ENCODE measurements around the gene PLAC9.

The PLAC9 gene

DNA sequence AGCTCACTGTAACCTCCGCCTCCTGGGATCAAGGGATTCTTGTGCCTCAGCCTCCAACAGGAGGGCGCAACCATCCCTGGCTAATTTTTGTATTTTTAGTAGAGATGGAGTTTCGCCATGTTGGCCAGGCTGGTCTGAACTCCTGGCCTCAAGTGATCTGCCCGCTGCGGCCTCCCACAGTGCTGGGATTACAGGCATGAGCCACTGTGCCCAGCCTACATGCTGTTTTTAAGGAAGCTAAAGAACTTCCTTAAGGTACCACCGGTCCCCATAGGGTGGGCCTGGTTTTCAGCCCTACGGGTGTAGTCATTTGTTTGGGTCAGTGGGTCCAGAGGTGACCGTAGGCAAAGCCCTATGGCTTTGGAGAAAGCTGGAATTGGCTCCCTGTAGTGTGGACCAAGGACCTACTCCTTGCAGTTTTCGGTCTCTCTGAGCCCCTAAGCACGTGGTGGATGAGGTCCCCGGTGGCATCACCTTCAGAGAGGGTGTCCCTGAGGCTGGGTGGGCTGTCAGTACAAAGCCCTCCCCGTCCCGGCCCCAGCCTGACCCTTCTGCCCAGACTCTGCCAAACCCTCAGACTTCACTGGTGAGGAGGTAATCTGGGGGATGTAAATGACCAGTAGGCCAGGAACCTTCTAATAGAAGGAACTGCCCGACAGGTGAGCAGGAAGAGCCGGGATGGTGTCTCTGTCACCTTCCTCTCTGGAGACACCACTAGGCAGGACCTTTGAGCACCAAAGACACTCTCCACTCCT is 42.3 kb downstream of the PLAC9 start:
- no peak for FAIRE-seq
- no peak for DNase-seq (ENCODE audit: insufficient read length)
- TF ChIP-seq POLR2A (IDR thresholded peaks at IDR 0.05; ENCODE audit: low read depth, low read length) (no peak), TAF1 (IDR thresholded peaks at IDR 0.05; ENCODE audit: borderline replicate concordance, low read depth, low read length) (no peak), POLR2AphosphoS5 (IDR thresholded peaks at IDR 0.05; ENCODE audit: low read depth, low read length) (no peak)

DNA sequence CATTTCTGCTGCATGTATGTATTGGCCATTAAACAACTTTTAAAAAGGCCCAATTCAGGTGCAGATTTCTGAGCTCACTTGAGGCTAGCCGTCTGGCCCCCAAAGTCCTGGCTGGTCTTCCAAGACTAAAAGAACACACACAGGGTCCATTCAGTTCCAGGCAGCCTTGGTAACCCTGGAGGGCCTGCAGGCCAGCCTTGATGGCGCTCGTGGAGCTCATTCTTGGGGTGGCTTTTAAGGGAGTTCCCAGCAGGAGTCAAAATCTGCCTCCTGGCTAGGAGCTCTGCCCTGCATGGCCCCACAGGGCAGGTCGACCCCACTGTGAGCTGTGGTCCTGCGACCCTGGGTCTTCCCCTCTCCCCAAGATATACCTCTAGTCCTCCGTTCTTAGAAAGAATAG is 44.0 kb downstream of the PLAC9 start:
- no peak for DNase-seq (ENCODE audit: insufficient read length)
- FAIRE-seq, result no peak
- no peak for TF ChIP-seq POLR2A (IDR thresholded peaks at IDR 0.05; ENCODE audit: low read depth, low read length)
- TF ChIP-seq TAF1 (IDR thresholded peaks at IDR 0.05; ENCODE audit: borderline replicate concordance, low read depth, low read length), result no peak
- TF ChIP-seq POLR2AphosphoS5 (IDR thresholded peaks at IDR 0.05; ENCODE audit: low read depth, low read length), result no peak

- FAIRE-seq, result no peak
- TF ChIP-seq POLR2AphosphoS5 (IDR thresholded peaks at IDR 0.05; ENCODE audit: low read depth, low read length) (no peak), TAF1 (IDR thresholded peaks at IDR 0.05; ENCODE audit: borderline replicate concordance, low read depth, low read length) (no peak), POLR2A (IDR thresholded peaks at IDR 0.05; ENCODE audit: low read depth, low read length) (no peak)
- no peak for DNase-seq (ENCODE audit: insufficient read length)
These were observed 45.5 kb downstream of the PLAC9 start for GRCh38 chr10:80177781-80178636.

DNA sequence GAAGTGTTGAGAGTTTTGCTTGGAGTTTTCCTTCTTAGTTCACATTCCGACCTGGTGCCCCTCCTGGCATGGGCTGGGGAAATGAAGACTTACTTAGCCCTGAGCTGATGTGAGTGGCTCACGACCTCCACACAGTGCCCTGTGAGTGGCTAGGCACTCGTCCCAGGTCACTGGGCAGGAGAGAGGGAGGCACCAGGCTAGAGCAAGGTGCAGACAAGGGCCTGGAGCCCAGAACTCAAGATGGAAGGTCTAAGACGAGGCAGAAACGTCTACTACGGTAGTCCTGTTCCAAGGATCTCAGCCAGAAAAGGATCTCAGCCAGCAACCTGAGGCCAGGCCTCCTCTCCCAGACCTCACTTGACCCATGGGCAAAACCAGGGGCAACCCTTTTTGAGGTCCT is 50.5 kb downstream of the PLAC9 start:
- no peak for DNase-seq (ENCODE audit: insufficient read length)
- FAIRE-seq, result no peak
- no peak for TF ChIP-seq TAF1 (IDR thresholded peaks at IDR 0.05; ENCODE audit: borderline replicate concordance, low read depth, low read length)
- TF ChIP-seq POLR2A (IDR thresholded peaks at IDR 0.05; ENCODE audit: low read depth, low read length), result no peak
- TF ChIP-seq POLR2AphosphoS5 (IDR thresholded peaks at IDR 0.05; ENCODE audit: low read depth, low read length), result no peak

DNA sequence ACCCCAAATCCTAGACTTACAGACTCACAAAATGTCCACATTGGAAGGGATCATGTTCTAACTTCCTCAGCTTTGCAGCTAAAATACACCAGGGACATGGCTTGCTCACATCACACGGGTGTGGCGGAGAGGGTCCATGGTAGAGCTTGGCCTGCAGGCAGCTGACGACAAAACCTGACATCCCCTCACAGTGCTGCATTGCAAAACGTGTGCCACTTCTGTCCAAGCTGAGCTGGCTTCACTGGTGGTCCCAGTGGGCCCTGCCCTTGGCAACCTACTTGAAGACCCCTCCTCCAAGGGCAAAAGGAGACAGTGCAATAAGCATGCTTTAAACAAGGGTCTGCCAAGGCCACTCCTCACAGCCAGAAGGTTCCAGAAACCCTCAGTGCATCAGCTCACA is 50.9 kb downstream of the PLAC9 start:
- DNase-seq (ENCODE audit: insufficient read length) (no peak), FAIRE-seq (no peak)
- no peak for TF ChIP-seq POLR2AphosphoS5 (IDR thresholded peaks at IDR 0.05; ENCODE audit: low read depth, low read length)
- no peak for TF ChIP-seq TAF1 (IDR thresholded peaks at IDR 0.05; ENCODE audit: borderline replicate concordance, low read depth, low read length)
- TF ChIP-seq POLR2A (IDR thresholded peaks at IDR 0.05; ENCODE audit: low read depth, low read length), result no peak

DNA sequence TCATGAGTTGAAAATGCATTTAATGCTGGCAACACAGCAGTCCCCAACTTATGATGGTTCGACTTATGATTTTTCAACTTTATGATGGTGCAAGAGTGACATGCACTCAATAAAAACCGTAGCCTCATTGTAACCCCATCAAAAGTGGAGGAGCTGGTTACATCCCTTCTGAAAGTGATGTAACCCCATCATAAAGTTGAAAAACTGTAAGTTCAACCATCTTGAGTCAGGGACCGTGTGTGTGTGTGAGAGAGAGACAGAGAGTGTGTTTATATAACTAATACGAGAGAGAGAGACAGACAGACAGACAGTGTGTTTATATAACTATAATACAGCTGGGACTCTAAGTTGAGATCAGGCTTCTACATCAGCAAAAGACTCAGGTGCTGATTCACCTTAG is 51.8 kb downstream of the PLAC9 start:
- FAIRE-seq (no peak), DNase-seq (ENCODE audit: insufficient read length) (no peak)
- TF ChIP-seq POLR2A (IDR thresholded peaks at IDR 0.05; ENCODE audit: low read depth, low read length) (no peak), POLR2AphosphoS5 (IDR thresholded peaks at IDR 0.05; ENCODE audit: low read depth, low read length) (no peak)

DNA sequence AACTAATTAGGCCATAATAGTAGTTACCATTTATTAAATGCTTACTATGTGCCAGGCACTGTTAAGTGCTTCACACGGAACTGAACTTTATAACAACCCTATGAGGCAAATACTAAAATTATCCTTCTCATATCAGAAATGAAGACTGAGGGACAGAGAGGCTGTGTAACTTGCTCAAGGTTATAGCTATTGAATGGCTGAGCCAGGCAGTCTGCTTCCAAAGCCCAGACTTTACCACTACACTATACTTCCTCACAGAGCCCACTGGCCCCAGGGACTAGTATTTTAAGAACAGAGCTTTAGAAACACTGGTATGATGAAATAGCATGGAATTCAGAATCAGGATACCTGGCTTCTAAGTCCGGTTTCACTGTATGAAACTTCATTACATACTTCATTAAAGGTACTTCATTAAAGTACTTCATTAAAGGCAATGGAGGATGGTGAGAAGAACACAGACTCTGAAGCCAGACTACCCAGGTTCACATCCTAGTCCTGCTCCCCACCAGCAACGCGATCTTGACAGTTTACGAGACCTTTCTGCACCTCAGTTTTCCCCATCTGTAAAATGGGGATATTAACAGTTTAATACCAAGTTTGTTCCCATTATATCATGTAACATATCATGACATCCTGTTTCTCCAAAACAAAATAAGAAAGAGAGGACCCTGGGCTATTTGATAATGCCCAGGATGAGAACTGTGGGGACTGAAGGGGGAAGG is 53.2 kb downstream of the PLAC9 start:
- FAIRE-seq, result no peak
- DNase-seq (ENCODE audit: insufficient read length), result no peak
- TF ChIP-seq POLR2AphosphoS5 (IDR thresholded peaks at IDR 0.05; ENCODE audit: low read depth, low read length), result no peak
- no peak for TF ChIP-seq POLR2A (IDR thresholded peaks at IDR 0.05; ENCODE audit: low read depth, low read length)
- no peak for TF ChIP-seq TAF1 (IDR thresholded peaks at IDR 0.05; ENCODE audit: borderline replicate concordance, low read depth, low read length)

GRCh38 chr10:80186364-80187012 is 54.0 kb downstream of the PLAC9 start:
- no peak for DNase-seq (ENCODE audit: insufficient read length)
- FAIRE-seq, result no peak
- no peak for TF ChIP-seq TAF1 (IDR thresholded peaks at IDR 0.05; ENCODE audit: borderline replicate concordance, low read depth, low read length)
- no peak for TF ChIP-seq POLR2AphosphoS5 (IDR thresholded peaks at IDR 0.05; ENCODE audit: low read depth, low read length)
- TF ChIP-seq POLR2A (IDR thresholded peaks at IDR 0.05; ENCODE audit: low read depth, low read length), result no peak

- no peak for FAIRE-seq
- TF ChIP-seq TAF1 (IDR thresholded peaks at IDR 0.05; ENCODE audit: borderline replicate concordance, low read depth, low read length) (no peak), POLR2A (IDR thresholded peaks at IDR 0.05; ENCODE audit: low read depth, low read length) (no peak), POLR2AphosphoS5 (IDR thresholded peaks at IDR 0.05; ENCODE audit: low read depth, low read length) (no peak)
These were observed 54.5 kb downstream of the PLAC9 start for GRCh38 chr10:80187060-80187459.

GRCh38 chr10:80187465-80188409 is 55.2 kb downstream of the PLAC9 start:
- TF ChIP-seq POLR2A (IDR thresholded peaks at IDR 0.05; ENCODE audit: low read depth, low read length) (no peak), POLR2AphosphoS5 (IDR thresholded peaks at IDR 0.05; ENCODE audit: low read depth, low read length) (no peak), TAF1 (IDR thresholded peaks at IDR 0.05; ENCODE audit: borderline replicate concordance, low read depth, low read length) (no peak)
- FAIRE-seq (peak; percentile 94), DNase-seq (ENCODE audit: insufficient read length) (peak; percentile 62)

More at GRCh38 chr10:80187060-80187459, 54.5 kb downstream of the PLAC9 start:
- no peak for DNase-seq (ENCODE audit: insufficient read length)
